GM12878 (cell line): Measurements from ENCODE around the gene ANTXR1. TPM values are rescaled to one million over a fixed set of nuclear protein-coding genes. Genes with fewer than 3 reads are reported as not detected.

Experiments used
- ATAC-seq: fragments of 200-7000 bp; cut with Tn5 transposase; 3 replicates; pipeline ENCODE4 v1.9.1; 2020; ENCODE audit warnings: mild to moderate bottlenecking, moderate library complexity
- BruUV-seq: library from RNA; stranded (reverse); fragments of 400-500 nt; replicated peaks from 2 replicates; lab custom pipeline; 2021; lab: Mats Ljungman, UMichigan
- CTCF ChIA-PET: fragments of 300-600 bp; sonication (Branson Sonifier 250); formaldehyde crosslinking; extraction: SDS; loops from one replicate; lab custom pipeline; 2021; ENCODE audit warnings: inconsistent platforms; lab: Yijun Ruan, JAX
- POLR2A ChIA-PET: fragments of 350-600 bp; formaldehyde crosslinking; extraction: SDS; loops from one replicate; lab custom pipeline; 2021; ENCODE audit warnings: inconsistent platforms; lab: Charles Lee
- RAD21 ChIA-PET: fragments of 300-600 bp; sonication (Branson Sonifier 250); formaldehyde crosslinking; loops from one replicate; lab custom pipeline; 2023; ENCODE audit warnings: antibody characterized with exemption; ENCODE audit not compliant: unreplicated experiment; lab: Charles Lee
- SMC1A ChIA-PET: fragments of 300-600 bp; sonication (Branson Sonifier 250); formaldehyde crosslinking; loops from one replicate; lab custom pipeline; 2023; ENCODE audit not compliant: unreplicated experiment, uncharacterized antibody; lab: Charles Lee
- DNase-seq: peaks from one replicate; pipeline ENCODE4 v3.0.0-alpha.2; 2011; ENCODE audit warnings: low read depth, low spot score
- FAIRE-seq: peaks from 3 replicates; lab custom pipeline; 2011; peaks lifted over from hg19 to GRCh38; lab: Jason Lieb, UNC
- H2AFZ ChIP-seq: 2 replicates; pipeline ENCODE4 v1.6.0; 2011; ENCODE audit warnings: low read depth, low read length, control low read depth; ENCODE audit not compliant: control insufficient read depth
- H3K27ac ChIP-seq: 2 replicates; pipeline ENCODE4 v1.5.1; 2011; ENCODE audit warnings: control low read depth; ENCODE audit not compliant: control insufficient read depth, insufficient read depth
- H3K27me3 ChIP-seq, 2 experiments: replicated peaks in 1 of 2; 2 replicates each; pipeline versions ENCODE4 v1.6.0 to v1.6.1; 2011; ENCODE audit warnings: low read length in 1 of 2; ENCODE audit not compliant: control insufficient read depth in 2 of 2, insufficient read depth in 2 of 2
- H3K36me3 ChIP-seq, 2 experiments: 2 replicates each; pipeline ENCODE4 v1.5.1; 2011; ENCODE audit warnings: low read length in 1 of 2; ENCODE audit not compliant: control insufficient read depth in 2 of 2, insufficient read depth in 2 of 2
- H3K4me1 ChIP-seq: 2 replicates; pipeline ENCODE4 v1.6.1; 2011; ENCODE audit warnings: mild to moderate bottlenecking, low read length, moderate library complexity, mixed read lengths; ENCODE audit not compliant: control insufficient read depth, insufficient read depth
- H3K4me2 ChIP-seq: 2 replicates; pipeline ENCODE4 v1.6.0; 2011; ENCODE audit warnings: control low read depth; ENCODE audit not compliant: control insufficient read depth, insufficient read depth
- H3K4me3 ChIP-seq: fragments of 200-600 bp; sonication (generic); 2 replicates; pipeline ENCODE4 v1.5.1; 2016
- H3K79me2 ChIP-seq: 2 replicates; pipeline ENCODE4 v1.6.0; 2011; ENCODE audit warnings: low read length; ENCODE audit not compliant: control insufficient read depth, insufficient read depth
- H3K9ac ChIP-seq: 2 replicates; pipeline ENCODE4 v1.8.0; 2011; ENCODE audit warnings: low read length, control low read depth, mixed read lengths; ENCODE audit not compliant: control insufficient read depth, insufficient read depth
- H3K9me3 ChIP-seq: replicated peaks from 3 replicates; pipeline ENCODE4 v1.5.1; 2011; ENCODE audit warnings: mild to moderate bottlenecking, low read length; ENCODE audit not compliant: control insufficient read depth, insufficient read depth
- H4K20me1 ChIP-seq: 2 replicates; pipeline ENCODE4 v1.6.0; 2011; ENCODE audit not compliant: control insufficient read depth, insufficient read depth
- ATF3 ChIP-seq: IDR thresholded peaks from 2 replicates; pipeline ENCODE4 v1.6.1; 2011; ENCODE audit warnings: low read depth, mild to moderate bottlenecking, low read length, moderate library complexity, borderline replicate concordance; ENCODE audit errors: extremely low read depth
- BCL11A ChIP-seq: IDR thresholded peaks from 2 replicates; pipeline ENCODE4 v1.6.1; 2011; ENCODE audit warnings: low read depth, low read length
- CREM ChIP-seq: IDR thresholded peaks from 2 replicates; pipeline ENCODE4 v1.6.1; 2014; ENCODE audit warnings: antibody characterized with exemption, low read depth
- EP300 ChIP-seq, 2 experiments: fragments of 150-350 bp in 1 of 2; IDR thresholded peaks; 2 replicates each; pipeline ENCODE4 v1.6.1; 2011 to 2012; ENCODE audit warnings: low read depth in 2 of 2, low read length in 2 of 2, borderline replicate concordance in 1 of 2, improper control_type of control experiment in 1 of 2, inconsistent platforms in 1 of 2; ENCODE audit not compliant: control insufficient read depth in 1 of 2
- IRF3 ChIP-seq: fragments of 450-650 bp; IDR thresholded peaks from 2 replicates; pipeline ENCODE4 v1.6.1; 2014; ENCODE audit warnings: mild to moderate bottlenecking
- JUND ChIP-seq: IDR thresholded peaks from 2 replicates; pipeline ENCODE4 v1.6.1; 2012; ENCODE audit warnings: low read depth, mild to moderate bottlenecking, low read length, improper control_type of control experiment, moderate library complexity
- NBN ChIP-seq: fragments of 450-650 bp; IDR thresholded peaks from 2 replicates; pipeline ENCODE4 v1.6.1; 2016
- NFYA ChIP-seq: IDR thresholded peaks from 2 replicates; pipeline ENCODE4 v1.6.1; 2011; ENCODE audit warnings: low read depth, mild to moderate bottlenecking, low read length, improper control_type of control experiment, borderline replicate concordance
- NFYB ChIP-seq: IDR thresholded peaks from 2 replicates; pipeline ENCODE4 v1.6.1; 2011; ENCODE audit warnings: low read depth, mild to moderate bottlenecking, low read length, improper control_type of control experiment, moderate library complexity; ENCODE audit not compliant: insufficient read depth
- NR2F1 ChIP-seq: fragments of 450-650 bp; conservative IDR thresholded peaks from 2 replicates; pipeline ENCODE4 v1.6.1; 2017; ENCODE audit warnings: mild to moderate bottlenecking
- PAX8 ChIP-seq: fragments of 450-650 bp; IDR thresholded peaks from 2 replicates; pipeline ENCODE4 v1.6.1; 2017; ENCODE audit warnings: mild to moderate bottlenecking, moderate library complexity
- RB1 ChIP-seq: fragments of 450-650 bp; formaldehyde crosslinking; IDR thresholded peaks from 2 replicates; pipeline ENCODE4 v1.6.1; 2017; ENCODE audit warnings: mild to moderate bottlenecking, borderline replicate concordance
- RFX5 ChIP-seq: IDR thresholded peaks from 2 replicates; pipeline ENCODE4 v1.6.1; 2011; ENCODE audit warnings: low read depth, low read length, improper control_type of control experiment
- SUPT20H ChIP-seq: IDR thresholded peaks from 2 replicates; pipeline ENCODE4 v1.6.1; 2011; ENCODE audit warnings: low read depth, mild to moderate bottlenecking, low read length, moderate library complexity, borderline replicate concordance; ENCODE audit not compliant: control insufficient read depth
- TCF12 ChIP-seq: IDR thresholded peaks from 2 replicates; pipeline ENCODE4 v1.6.1; 2011; ENCODE audit warnings: low read depth, mild to moderate bottlenecking, low read length
- USF2 ChIP-seq: IDR thresholded peaks from 2 replicates; pipeline ENCODE4 v1.6.1; 2011; ENCODE audit warnings: low read depth, low read length, improper control_type of control experiment, borderline replicate concordance
- ZZZ3 ChIP-seq: IDR thresholded peaks from 2 replicates; pipeline ENCODE4 v1.6.1; 2011; ENCODE audit warnings: low read depth; ENCODE audit not compliant: control insufficient read depth, insufficient read length
- WGBS: methylation state at CpG from one replicate; pipeline ENCODE4 v1.1.6; 2016; ENCODE audit warnings: low lambda C conversion rate; ENCODE audit not compliant: insufficient replicate concordance, insufficient coverage; ENCODE audit errors: missing lambda C conversion rate; 5-methylcytosine and 5-hydroxymethylcytosine counted together
- in situ Hi-C: fragments of 300-500 bp; cut with MboI; formaldehyde crosslinking; loops from 9 replicates; pipeline ENCODE4 v1.14.3; 2018; ENCODE audit warnings: mixed read lengths
- intact Hi-C: fragments of 100-400 bp; cut with micrococcal nuclease; formaldehyde crosslinking; loops from one replicate; pipeline ENCODE4 v1.14.2; 2022; ENCODE audit not compliant: unreplicated experiment
- polyA plus RNA-seq, 11 experiments: library from polyadenylated mRNA; depleted of rRNA in 4 of 11; unstranded in 6 of 11; stranded (reverse) in 5 of 11; fragments of >200 nt; fragmentation: Nextera tagmentation in 4 of 11; fragmentation: Illumina TruSeq in 1 of 11; extraction: Ambion mirVana in 4 of 11; extraction: Trizol in 1 of 11; gene quantifications; 1 replicate in 1 of 11; 2 replicates in 10 of 11; pipeline versions ENCODE4 v1.2.1 to v1.2.3, GENCODE V29; 2011 to 2016; ENCODE audit warnings: inconsistent platforms in 2 of 11, missing spikeins in 2 of 11, low read depth in 1 of 11
- total RNA-seq, 4 experiments: library from RNA; depleted of rRNA in 3 of 4; stranded (reverse); fragments of >200 nt in 3 of 4; fragmentation: Illumina TruSeq in 1 of 4; extraction: Trizol in 1 of 4; gene quantifications; 2 replicates each; pipeline versions ENCODE4 v1.2.1 to v1.2.3, GENCODE V29; 2013 to 2021

The ANTXR1 gene
- total and polyA plus RNA-seq, 10 of the 15 experiments (the other 5 are each of a cell fraction or from before 2014, with no cell fraction given), result 0.09 to 0.26 TPM; not detected in 8

- TF ChIP-seq IRF3 (no peak), NFYA (no peak), NBN (no peak), EP300 (IDR thresholded peaks at IDR 0.05; ENCODE audit: borderline replicate concordance in 1 of 2, control insufficient read depth in 1 of 2, low read depth in 2 of 2, low read length in 2 of 2) (no peak), NR2F1 (no peak), RB1 (no peak), ZZZ3 (no peak), PAX8 (no peak), SUPT20H (no peak), ATF3 (no peak), BCL11A (no peak)
Observed at GRCh38 chr2:69163556-69163955, 150.6 kb downstream of the ANTXR1 start (continued).

GRCh38 chr2:69164061-69164778 is 151.2 kb downstream of the ANTXR1 start:
- BruUV-seq, result no TSS peak
- DNase-seq, result no peak
- CTCF ChIA-PET, result interaction anchor here (1.2 kb wide), 1 partner anchor 9 kb away, joined by 3 read pairs; no protein-coding TSS in a partner anchor

More at GRCh38 chr2:69164061-69164778, 151.2 kb downstream of the ANTXR1 start:
- Histone ChIP-seq H3K4me2 (no peak overlapping the region), H3K4me3 (no peak overlapping the region), H3K27ac (no peak overlapping the region), H2AFZ (no peak overlapping the region), H4K20me1 (no peaks in the 10 kb centered on the region), H3K36me3 (no peaks in the 10 kb centered on the region), H3K4me1 (peaks cover 15% of the 10 kb centered on the region), H3K9me3 (no peaks in the 10 kb centered on the region), H3K9ac (no peak overlapping the region), H3K27me3 (peaks cover 0 to 4% of the 10 kb centered on the region in 2 experiments; a peak in 2 of 4 replicates), H3K79me2 (no peaks in the 10 kb centered on the region)
- POLR2A ChIA-PET, result no interaction called here
- FAIRE-seq, result no peak
- intact Hi-C loops (no loop called here), in situ Hi-C loops (no loop called here)
- ATAC-seq, result no peak
- WGBS, result 74% methylated on average over 8 of the region's 8 CpGs
- TF ChIP-seq TCF12, result no peak
- TF ChIP-seq JUND, result no peak
- TF ChIP-seq RFX5, result no peak
- TF ChIP-seq NFYB, result no peak
- no peak for TF ChIP-seq USF2
- TF ChIP-seq CREM, result no peak
- RAD21 ChIA-PET, result no interaction called here
- SMC1A ChIA-PET, result interaction anchor here (1.2 kb wide), 2 partner anchors 9 to 21 kb away, joined by 3 read pairs; no protein-coding TSS in a partner anchor
